ENCODE measurements around the gene SLC25A45. TPM values are rescaled to one million over a fixed set of nuclear protein-coding genes. Genes with fewer than 3 reads are reported as not detected.

Gene SLC25A45
- total RNA-seq, 1 donor from 2014 or later, result 1.9 TPM

DNA sequence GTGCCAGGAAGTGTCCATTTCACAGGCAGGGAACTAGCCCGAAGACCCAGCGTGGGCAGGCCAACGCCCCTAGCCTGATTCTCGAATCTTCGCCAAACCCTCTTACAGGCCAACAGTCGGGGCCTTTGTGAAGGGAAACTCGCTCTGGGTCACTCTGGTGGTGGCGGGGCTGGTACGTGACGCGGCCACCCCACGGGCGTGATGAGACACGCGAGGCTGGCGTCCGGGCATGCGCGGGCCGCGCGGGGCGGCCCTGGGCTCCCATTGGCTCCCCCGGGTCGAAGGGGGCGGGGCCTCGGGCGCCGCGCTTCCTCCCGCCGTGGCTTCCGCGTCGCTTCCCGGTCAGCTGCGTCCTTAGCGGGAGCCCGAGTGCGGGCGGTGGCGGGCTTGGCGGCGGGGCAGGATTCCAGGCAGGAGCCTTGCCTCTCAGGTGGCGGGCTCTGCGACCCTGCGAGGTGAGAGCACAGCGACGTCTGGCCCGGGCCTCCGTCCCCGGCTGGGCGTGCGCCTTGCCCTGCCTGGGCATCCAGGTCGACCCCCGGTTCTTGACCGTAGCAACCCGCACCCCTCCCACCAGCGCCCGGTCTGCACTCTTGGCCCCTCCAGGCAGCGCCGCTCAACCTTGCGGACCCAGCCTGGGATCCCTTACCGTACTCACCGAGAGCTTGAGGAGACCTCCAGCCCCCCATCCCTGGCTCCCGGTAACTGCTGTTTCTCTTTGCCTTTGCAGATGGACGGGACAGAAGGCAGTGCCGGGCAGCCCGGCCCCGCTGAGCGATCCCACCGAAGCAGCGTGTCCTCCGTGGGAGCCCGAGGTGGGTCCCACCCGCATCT is 4.1 kb upstream of the SLC25A45 start, which contains the start of gene FRMD8:
Gene FRMD8, plus strand, starts transcription at position 331 of the 834 bp plus-strand sequence. Its CDS starts 400 bp downstream, at position 731.
- H2AFZ ChIP-seq (ENCODE audit: low read depth, low read length), result peak within 1 kb of the TSS; percentile 91
- H3K79me2 ChIP-seq (ENCODE audit: insufficient read depth, low read length), result peaks cover 50% of the 10 kb centered on the region
- peaks cover 13% of the 10 kb centered on the region for H4K20me1 ChIP-seq (ENCODE audit: insufficient read depth, low read length)
- Mint-ChIP-seq H3K4me3 (ENCODE audit: unreplicated experiment) (peak within 1 kb of the TSS; percentile 90), H3K4me1 (ENCODE audit: low read depth, unreplicated experiment) (peaks cover 58% of the 10 kb centered on the region), H3K27ac (ENCODE audit: unreplicated experiment) (peak within 1 kb of the TSS; percentile 91), H3K36me3 (ENCODE audit: low read depth, unreplicated experiment) (peaks cover 14% of the 10 kb centered on the region), H3K27me3 (ENCODE audit: low read depth, unreplicated experiment) (no peaks in the 10 kb centered on the region), H3K9me3 (ENCODE audit: unreplicated experiment) (no peaks in the 10 kb centered on the region)
- H3K27me3 ChIP-seq (ENCODE audit: insufficient read depth, low read length), result no peaks in the 10 kb centered on the region
- H3K9ac ChIP-seq (ENCODE audit: low read length), result peak within 1 kb of the TSS; percentile 95
- H3K4me1 ChIP-seq (ENCODE audit: insufficient read depth, low read length), result peaks cover 68% of the 10 kb centered on the region
- H3K9me3 ChIP-seq (ENCODE audit: insufficient read depth, low read depth, low read length), result no peaks in the 10 kb centered on the region
- TF ChIP-seq, protein P1, sequence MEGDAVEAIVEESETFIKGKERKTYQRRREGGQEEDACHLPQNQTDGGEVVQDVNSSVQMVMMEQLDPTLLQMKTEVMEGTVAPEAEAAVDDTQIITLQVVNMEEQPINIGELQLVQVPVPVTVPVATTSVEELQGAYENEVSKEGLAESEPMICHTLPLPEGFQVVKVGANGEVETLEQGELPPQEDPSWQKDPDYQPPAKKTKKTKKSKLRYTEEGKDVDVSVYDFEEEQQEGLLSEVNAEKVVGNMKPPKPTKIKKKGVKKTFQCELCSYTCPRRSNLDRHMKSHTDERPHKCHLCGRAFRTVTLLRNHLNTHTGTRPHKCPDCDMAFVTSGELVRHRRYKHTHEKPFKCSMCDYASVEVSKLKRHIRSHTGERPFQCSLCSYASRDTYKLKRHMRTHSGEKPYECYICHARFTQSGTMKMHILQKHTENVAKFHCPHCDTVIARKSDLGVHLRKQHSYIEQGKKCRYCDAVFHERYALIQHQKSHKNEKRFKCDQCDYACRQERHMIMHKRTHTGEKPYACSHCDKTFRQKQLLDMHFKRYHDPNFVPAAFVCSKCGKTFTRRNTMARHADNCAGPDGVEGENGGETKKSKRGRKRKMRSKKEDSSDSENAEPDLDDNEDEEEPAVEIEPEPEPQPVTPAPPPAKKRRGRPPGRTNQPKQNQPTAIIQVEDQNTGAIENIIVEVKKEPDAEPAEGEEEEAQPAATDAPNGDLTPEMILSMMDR (IDR thresholded peaks at IDR 0.05; ENCODE audit: insufficient read depth, low read depth, low read length), result no peak
- TF ChIP-seq EZH2 (IDR thresholded peaks at IDR 0.05; ENCODE audit: insufficient read depth, low read length), result no peak
- peak within 1 kb of the TSS; percentile 91 for H3K27ac ChIP-seq (ENCODE audit: low read depth, low read length)
- H3K4me3 ChIP-seq (ENCODE audit: insufficient read depth, low read depth, low read length), result peak within 1 kb of the TSS; percentile 93
- peak within 1 kb of the TSS; percentile 91 for H3K4me2 ChIP-seq (ENCODE audit: low read length)
- DNase-seq (ENCODE audit: low read depth), result peak; percentile 41
- H3K36me3 ChIP-seq (ENCODE audit: insufficient read depth, low read length), result no peaks in the 10 kb centered on the region
- FAIRE-seq, result no peak

DNA sequence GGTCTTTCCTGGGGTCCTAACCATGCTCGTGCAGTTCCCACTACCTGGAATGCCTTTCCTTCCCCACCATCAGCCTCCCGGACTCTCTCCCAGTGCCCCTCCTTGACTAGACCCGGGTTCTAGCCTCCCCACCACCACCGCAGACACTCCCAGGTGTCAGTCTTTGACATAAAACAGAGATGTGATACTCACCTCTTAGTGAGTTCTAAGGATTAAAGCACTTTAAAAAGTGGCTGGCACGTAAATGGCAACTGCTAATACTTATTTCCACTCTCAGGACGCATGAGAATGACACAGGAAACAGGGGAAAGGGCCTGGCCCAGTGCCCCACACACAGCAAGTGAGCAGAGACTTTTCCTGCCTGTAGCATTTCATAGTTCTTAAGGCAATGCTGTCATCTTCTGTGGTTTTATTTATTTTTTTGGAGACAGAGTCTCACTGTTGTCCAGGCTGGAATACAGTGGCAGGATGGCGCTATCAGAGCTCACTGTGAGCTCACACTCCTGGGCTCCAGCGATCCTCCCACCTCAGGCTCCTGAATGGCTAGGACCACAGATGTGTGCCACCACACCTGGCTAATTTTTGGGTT is 1.9 kb upstream of the SLC25A45 start:
- Mint-ChIP-seq H3K4me3 (ENCODE audit: unreplicated experiment) (peak overlapping the region; percentile 36), H3K27me3 (ENCODE audit: low read depth, unreplicated experiment) (no peaks in the 10 kb centered on the region), H3K4me1 (ENCODE audit: low read depth, unreplicated experiment) (peaks cover 41% of the 10 kb centered on the region), H3K9me3 (ENCODE audit: unreplicated experiment) (no peaks in the 10 kb centered on the region), H3K27ac (ENCODE audit: unreplicated experiment) (peak overlapping the region; percentile 84), H3K36me3 (ENCODE audit: low read depth, unreplicated experiment) (peaks cover 8% of the 10 kb centered on the region)
- Histone ChIP-seq H3K36me3 (ENCODE audit: insufficient read depth, low read length) (no peaks in the 10 kb centered on the region), H3K9ac (ENCODE audit: low read length) (no peak overlapping the region), H3K27ac (ENCODE audit: low read depth, low read length) (no peak overlapping the region), H3K27me3 (ENCODE audit: insufficient read depth, low read length) (no peaks in the 10 kb centered on the region), H3K9me3 (ENCODE audit: insufficient read depth, low read depth, low read length) (no peaks in the 10 kb centered on the region), H3K4me3 (ENCODE audit: insufficient read depth, low read depth, low read length) (no peak overlapping the region), H4K20me1 (ENCODE audit: insufficient read depth, low read length) (peaks cover 5% of the 10 kb centered on the region), H3K4me2 (ENCODE audit: low read length) (no peak overlapping the region), H3K4me1 (ENCODE audit: insufficient read depth, low read length) (peaks cover 50% of the 10 kb centered on the region), H2AFZ (ENCODE audit: low read depth, low read length) (no peak overlapping the region), H3K79me2 (ENCODE audit: insufficient read depth, low read length) (peaks cover 29% of the 10 kb centered on the region)
- DNase-seq (ENCODE audit: low read depth) (peak; percentile 14), FAIRE-seq (no peak)
- TF ChIP-seq EZH2 (IDR thresholded peaks at IDR 0.05; ENCODE audit: insufficient read depth, low read length), result no peak
- TF ChIP-seq, protein P1 (IDR thresholded peaks at IDR 0.05; ENCODE audit: insufficient read depth, low read depth, low read length), result no peak
